LNCaP clone FGC (cell line): ENCODE results near the gene RBP3.

Experiments
- DNase-seq: peaks from one replicate; pipeline ENCODE4 v3.0.0-alpha.2; 2011; ENCODE audit warnings: low read depth
- H3K4me3 ChIP-seq: 2 replicates; pipeline ENCODE4 v1.5.1; 2011; ENCODE audit warnings: mild to moderate bottlenecking, low read depth, low read length, control low read depth
- CTCF ChIP-seq: IDR thresholded peaks from 2 replicates; pipeline ENCODE4 v1.5.1; 2012; ENCODE audit warnings: mild to moderate bottlenecking; ENCODE audit not compliant: control insufficient read depth, insufficient read depth; ENCODE audit errors: extremely low read depth

Gene RBP3

GRCh38 chr10:47348138-47348651 is at the start of gene RBP3:
TSS of gene RBP3 (plus strand) at chr10:47348363. CDS start at chr10:47348485, 122 bp downstream.
- no peak for TF ChIP-seq CTCF

GRCh38 chr10:47298715-47299114 is 49.4 kb upstream of the RBP3 start:
- DNase-seq, result no peak
- no peak for TF ChIP-seq CTCF
- H3K4me3 ChIP-seq, result no peak overlapping the region

More at GRCh38 chr10:47348138-47348651, at the start of gene RBP3:
- DNase-seq, result no peak
- no peak within 1 kb of the TSS for H3K4me3 ChIP-seq

- DNase-seq, result no peak
- TF ChIP-seq CTCF, result no peak
- H3K4me3 ChIP-seq, result no peak within 1 kb of the TSS
Observed at GRCh38 chr10:47299611-47300428, 48.3 kb upstream of the RBP3 start, which contains the start of gene GDF10. TSS of gene GDF10 (plus strand) at chr10:47300197. CDS start at chr10:47300652, 455 bp downstream.

GRCh38 chr10:47300429-47300931 is 47.7 kb upstream of the RBP3 start:
- 0 out of 2 replicates have a peak, but pooled peaks have one; percentile 1 for TF ChIP-seq CTCF
- H3K4me3 ChIP-seq, result no peak overlapping the region
- DNase-seq, result no peak

- TF ChIP-seq CTCF, result no peak
- no peak for DNase-seq
- H3K4me3 ChIP-seq, result no peak overlapping the region
Observed at GRCh38 chr10:47301833-47302232, 46.3 kb upstream of the RBP3 start.

- H3K4me3 ChIP-seq, result no peak overlapping the region
- TF ChIP-seq CTCF, result no peak
- DNase-seq, result no peak
Observed at GRCh38 chr10:47303105-47303504, 45.1 kb upstream of the RBP3 start.
